Endometrium (tissue), 2 donors: ENCODE data around the gene SLC35B4.
"Not testable (repeated sequence)": the region's sequence is repeated elsewhere in the genome, so short reads cannot be mapped to it uniquely, and the experiment has no call there.

Source experiments
- FAIRE-seq: peaks from 2 replicates; lab custom pipeline; 2012; peaks lifted over from hg19 to GRCh38; lab: Jason Lieb, UNC
- donor health status: control.
- donor health status: control.

SLC35B4 gene

DNA sequence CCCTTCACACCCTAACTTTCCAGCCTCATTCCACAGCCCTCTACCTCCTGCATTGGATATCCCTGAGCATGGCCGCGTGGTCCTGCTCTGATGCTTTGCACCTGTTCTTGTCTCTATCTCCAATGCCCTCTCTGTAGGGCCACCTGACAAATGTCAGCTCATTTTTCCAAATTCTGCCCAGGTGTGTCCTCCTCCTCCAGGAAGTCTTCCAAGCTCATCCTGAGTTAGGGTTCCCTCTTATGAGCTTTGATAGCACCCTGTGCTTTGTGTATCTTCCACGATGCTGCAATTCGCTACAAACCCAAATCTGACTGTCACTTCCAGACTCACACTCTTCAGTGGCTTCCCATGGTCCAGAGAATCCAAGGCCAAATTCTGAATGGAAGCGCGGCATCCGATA is 14.7 kb upstream of the SLC35B4 start:
- no peak for FAIRE-seq

DNA sequence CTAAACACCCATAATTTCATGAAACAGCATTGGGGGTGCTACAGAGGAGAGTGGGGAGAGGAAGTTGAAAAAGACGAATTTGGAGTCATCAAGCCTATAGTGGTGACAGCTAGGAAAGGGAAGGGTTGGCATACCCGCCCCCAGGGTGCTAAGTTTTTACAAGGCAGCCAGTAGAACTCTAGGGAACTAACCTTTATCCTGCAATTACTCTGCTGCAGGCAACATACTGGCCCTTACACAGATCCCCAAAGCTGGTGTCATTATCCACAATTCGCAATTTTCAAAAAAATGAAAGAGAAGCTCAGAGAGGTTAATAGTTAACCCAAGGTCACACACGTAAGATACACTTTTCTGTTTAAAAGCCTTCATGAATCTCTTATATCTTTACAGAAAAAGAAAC is 14.2 kb upstream of the SLC35B4 start:
- FAIRE-seq = no peak

DNA sequence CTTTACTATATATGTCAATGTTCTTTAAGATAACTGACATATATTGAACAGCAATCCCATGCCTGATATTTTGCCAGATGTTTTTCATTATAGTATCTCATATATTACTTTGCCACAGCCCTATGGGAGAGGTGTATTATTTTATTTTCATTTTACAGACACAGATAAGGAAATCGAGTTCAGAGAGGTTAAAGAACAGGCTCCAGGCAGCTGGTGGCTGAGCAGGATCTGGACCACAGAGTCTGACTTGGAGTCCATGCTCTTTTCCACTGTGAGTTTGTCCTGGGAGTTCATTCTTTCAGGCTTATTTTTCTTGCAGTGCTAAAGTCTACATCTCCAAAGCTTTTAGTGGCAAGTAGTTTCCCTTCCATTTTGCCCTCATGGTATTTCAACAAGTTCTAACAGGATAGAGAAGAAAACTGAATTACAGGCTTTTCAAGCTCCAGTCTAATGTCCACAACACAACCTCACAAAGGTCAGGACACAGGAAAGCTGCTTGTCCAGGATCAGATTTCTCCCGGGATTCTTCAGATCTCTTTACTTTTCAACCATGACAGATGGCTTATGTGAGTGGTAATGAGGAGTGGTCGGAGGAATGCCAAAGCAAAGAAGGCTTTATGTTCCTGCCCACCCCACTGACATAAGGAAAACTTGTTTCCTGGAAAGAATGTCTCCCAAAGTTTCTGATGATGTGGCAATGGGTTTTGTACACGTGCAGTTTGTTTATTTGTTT is 13.1 kb upstream of the SLC35B4 start:
- no peak for FAIRE-seq

DNA sequence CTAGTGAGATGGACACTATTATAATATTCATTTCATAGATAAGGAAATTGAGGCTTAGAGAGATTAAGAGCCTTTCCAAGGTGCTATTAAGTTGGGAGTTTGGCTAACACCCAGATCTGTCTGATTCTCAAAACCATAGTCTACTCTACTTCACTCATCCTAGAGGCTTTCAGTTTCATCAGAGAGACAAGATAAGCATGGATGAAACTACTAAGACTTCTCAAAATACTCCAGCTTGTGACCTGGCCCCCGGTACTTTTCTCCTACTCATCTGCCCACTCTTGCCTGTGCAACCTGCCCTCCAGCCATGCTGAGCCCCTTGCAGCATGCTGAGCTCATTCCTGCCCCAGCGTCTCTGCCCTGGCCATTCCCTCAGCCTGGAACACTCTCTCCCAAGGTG is 12.2 kb upstream of the SLC35B4 start:
- FAIRE-seq = no peak

DNA sequence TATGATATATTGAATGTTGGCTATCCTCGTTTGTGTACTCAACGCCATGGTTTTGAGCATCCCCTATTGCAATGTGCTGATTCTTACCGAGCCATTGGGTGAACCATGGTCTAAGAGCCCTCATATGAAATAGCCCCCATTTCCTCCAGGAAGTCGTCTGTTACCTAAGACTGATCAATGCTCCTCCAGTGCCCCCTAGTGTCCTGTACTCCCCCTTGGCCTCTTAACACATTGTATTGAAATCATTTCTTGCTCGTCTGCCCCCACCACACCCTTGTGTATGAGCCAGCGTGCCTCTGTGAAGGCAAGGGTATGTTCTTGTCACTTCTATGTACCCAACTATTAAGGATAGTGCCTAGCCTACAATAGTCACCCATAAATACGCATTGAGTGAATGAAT is 11.2 kb upstream of the SLC35B4 start:
- FAIRE-seq = no peak

DNA sequence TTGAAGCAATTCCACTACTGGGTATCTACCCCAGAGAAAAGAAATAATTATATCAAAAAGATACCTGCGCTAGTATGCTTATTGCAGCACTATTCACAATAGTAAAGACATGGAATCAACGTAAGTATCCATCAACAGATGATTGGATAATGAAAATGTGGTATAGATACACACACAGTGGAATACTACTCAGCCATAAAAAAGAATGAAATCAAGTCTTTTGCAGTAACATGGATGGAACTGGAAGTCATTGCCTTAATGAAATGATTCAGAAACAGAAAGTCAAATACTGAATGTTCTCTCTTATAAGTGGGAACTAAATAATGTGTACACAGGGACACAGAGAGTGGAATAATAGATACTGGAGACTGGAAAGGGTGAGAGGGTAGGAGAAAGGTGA is 7.4 kb upstream of the SLC35B4 start:
- no peak for FAIRE-seq

DNA sequence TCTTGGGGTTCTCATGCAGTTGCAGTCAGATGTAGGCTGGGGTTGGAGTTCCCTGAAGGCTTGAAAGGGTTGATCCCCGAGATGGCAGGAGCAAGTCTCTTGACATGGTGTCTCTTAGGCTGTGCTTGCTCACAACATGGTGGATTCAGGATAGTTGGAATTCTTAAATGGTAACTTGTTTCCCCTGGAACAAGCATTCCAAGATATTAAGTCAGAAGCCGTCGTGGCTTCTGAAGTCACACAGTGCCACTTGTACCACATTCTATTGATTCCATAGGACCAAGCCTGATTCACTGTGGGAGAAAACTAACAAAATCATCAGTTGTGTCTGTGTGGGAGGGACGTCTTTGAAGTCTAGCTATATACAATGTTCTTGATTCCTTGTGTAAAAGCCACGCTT is 3.5 kb upstream of the SLC35B4 start:
- no peak for FAIRE-seq

DNA sequence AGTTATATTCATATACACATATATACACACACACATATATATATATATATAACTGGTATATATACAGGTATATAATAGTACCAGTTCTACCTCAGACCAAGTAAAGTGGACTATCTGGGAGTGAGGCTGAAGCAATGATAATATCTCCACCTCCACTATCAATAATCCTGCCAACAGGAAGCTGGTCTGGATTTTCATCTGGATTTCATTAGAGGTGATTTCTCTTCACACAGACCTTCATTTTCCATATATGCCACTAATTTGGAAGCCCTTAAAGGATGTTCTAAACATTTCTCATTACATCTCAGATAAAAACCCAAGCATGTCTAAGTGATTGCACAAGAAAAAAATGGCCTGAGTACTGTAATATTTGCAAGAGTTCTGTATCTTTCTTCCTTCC is 1.7 kb upstream of the SLC35B4 start:
- FAIRE-seq = no peak

DNA sequence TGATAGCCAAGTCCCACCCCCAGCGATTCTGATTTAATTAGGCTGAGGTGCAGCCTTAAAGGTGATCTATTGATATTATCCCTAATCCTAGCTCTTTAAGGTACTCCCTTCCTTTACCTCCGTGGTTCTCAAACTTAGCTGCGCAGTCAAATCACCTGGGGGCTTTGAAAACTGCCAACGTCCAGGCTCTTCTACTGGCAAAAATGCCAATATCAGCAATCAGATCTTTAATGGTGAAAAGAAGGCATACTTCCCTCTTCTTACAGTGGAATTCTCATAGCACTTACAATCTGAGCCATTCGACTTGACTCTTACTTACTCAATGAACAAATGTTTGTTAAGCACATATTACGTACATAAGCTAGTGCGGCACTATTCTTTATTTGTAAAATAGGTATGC is 704 bp upstream of the SLC35B4 start:
- no peak for FAIRE-seq

DNA sequence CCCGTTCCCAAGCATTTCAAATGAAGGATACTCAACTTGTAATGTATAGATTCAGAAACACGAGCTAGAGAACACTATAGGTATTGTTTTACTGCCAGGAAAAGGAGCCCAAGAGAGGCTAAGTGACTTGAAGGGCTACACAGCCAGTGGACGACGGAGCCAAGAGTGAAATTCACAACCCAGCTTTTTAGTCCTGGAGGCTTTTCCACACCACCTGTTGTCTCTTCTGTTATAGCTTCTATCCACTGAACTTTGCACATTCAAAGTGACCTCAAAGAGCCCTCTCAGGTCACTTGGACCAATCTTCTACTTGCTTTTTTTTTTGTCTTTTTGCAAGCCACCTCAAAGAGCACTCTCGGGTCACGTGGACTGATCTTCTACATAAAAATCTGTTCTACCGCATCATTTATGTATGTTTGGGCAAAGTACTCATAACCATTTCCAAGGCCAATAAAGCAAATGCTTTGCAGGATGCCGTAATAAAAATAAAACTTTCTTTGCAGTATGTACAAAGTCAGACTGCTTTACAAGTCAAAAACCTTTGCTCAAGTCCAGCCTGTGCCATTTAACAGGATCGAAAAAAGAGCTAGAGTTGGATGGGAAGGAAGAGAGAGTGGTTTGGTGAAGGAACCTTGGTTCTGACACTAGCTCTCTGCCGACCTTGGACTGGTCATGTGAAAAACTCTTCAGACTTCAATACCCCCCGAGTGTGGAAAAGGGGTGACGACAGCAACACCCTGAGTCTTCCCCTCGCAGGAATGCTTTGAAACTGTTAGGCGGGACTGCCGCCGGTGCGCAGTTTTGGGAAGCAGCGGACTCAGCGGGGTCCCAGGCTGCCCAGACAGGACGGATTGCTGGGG is 821 bp downstream of the SLC35B4 start:
- no peak for FAIRE-seq

DNA sequence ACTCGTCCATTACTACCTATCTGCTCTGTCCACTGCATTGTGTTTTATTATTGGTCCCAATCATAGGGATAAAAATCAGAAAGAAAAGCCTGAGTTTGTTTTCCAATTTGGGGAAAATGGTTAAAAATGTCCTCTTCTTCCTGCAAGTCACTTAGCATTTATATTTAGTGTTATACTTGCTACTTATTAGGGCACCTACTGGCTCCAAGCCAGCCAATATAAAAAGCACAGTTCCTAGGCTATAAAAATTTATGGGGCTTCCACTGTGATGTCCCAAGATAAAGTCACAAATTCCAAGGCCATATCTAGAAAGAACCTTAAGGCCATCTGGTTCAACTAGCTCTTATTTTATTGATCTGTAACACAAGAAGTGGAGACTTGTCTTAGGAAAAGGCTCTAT is 3.2 kb downstream of the SLC35B4 start:
- FAIRE-seq = no peak

DNA sequence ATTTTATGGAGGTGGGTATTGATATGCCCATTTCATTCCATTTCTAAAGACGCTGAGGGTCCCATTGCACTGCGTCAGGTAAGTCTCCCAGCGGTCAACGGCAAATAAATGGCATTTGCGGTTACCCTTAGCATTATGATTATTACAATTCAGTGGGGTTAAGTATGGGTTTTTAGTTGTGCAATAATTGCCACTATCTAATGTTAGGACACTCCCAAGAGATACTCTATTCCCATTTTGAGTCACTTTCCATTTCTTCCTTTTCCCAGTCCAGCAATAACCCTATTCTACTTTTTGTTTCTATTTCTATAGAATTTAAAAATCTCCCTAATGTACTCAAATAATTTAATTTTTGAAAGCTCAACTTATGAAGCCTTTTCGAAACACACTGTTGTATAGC is 4.0 kb downstream of the SLC35B4 start:
- no peak for FAIRE-seq

DNA sequence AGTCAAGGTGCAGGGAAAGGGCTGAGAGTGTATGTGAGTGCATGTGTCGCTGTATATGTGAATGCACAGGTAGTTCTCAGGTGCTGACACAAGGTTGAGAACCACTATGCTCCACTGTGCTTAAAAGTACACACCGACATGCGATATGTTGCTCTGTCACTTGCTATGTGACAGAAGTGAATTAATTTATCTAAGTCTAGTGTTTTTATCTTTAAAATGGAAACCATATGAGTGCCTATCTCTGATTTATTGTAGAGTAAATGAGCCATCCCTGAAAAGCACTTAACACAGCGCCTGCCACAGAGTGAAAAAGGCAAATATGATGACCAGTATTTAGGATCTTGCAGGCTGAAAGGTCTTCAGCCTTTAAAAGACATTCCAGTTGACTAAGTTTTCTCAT is 4.9 kb downstream of the SLC35B4 start:
- FAIRE-seq = no peak

DNA sequence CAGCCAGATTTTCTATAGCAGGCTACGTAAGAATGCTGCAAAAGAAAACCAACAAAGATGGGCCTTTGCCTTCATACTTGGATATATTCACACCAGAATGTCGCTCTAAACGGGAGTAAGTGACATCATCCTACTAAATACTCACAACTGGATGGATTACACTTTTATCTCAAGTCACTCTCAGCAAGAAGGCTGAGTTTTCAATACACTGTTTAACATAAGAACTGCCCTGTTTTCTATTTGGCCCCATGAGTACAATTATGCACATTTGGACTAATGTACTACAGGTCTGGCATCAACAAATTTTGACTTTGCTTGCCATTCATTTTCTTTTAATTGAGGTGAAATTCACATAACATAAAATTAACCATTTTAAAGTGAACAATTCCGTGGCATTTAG is 8.2 kb downstream of the SLC35B4 start:
- no peak for FAIRE-seq

DNA sequence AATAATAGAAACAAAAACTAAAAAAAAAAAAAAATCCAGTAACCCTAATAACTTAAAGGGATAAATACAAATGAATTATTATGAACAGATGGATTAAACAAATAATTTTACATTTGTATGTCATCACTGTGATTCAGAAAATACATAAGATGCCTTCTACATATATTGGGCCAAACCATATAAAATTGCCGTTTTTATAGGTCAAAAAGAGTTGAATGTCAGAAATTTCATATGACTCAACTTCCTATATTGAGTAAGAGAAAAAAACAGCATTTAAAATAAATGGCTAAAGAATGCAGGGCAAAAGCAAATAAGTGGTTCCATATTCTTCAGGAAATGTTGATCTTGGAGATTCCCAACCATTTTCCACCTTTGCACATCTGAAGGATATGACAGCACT is 9.4 kb downstream of the SLC35B4 start:
- FAIRE-seq = no peak

DNA sequence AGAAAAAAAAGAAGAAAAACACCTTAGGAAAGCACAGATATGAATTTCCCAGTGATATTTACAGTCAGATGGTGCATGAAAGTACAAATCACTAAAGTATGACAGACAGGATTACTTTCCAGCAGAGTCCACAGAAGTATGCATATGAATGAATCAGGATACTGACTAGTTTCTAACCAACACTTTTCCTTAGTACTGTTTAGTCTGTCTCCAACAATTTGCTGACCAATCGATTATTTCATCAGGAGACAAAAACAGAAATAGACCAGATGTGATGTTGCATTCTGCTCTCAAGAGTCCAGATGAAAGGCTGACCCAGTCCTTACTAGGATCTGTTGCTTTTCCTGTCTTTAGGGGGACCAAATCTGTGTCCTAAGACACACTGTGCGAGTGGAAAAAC is 14.6 kb downstream of the SLC35B4 start:
- no peak for FAIRE-seq

DNA sequence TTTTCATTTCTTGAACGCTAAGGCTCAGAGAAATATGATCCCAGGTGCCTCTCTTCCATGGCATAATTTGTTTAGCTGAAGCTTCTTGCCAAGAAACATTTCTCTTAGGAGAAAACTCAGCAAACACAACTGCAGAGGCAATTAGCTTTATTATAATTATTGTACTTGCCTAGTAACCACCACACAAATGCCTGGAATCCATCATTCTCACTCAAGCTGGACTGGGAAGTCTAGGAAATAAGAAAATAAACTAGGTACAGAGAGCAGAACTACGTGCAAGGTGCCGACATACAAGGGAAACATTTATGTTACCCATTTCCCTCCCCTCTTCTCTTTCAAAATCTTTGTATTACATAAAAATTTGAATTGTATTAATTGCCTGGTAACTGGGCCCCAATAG is 15.1 kb downstream of the SLC35B4 start:
- no peak for FAIRE-seq

DNA sequence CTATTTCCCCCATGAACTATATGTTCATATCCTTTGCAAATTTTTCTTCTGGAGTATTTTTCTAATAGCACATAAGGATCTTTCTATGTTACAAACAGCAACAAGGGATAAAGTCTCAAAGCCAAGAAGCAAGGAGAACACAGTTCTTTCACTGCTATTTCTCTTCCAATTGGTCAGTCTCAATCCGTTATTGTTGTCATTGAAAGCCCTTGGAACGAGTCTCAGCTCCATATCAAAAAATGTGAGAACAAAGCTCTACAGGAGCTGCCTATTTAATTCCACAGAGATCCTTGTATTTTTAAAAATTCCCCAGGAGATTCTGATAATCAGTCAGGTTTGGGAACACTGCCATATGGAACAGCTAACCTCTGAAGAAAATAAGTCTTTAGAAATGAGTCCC is 15.7 kb downstream of the SLC35B4 start:
- no peak for FAIRE-seq

DNA sequence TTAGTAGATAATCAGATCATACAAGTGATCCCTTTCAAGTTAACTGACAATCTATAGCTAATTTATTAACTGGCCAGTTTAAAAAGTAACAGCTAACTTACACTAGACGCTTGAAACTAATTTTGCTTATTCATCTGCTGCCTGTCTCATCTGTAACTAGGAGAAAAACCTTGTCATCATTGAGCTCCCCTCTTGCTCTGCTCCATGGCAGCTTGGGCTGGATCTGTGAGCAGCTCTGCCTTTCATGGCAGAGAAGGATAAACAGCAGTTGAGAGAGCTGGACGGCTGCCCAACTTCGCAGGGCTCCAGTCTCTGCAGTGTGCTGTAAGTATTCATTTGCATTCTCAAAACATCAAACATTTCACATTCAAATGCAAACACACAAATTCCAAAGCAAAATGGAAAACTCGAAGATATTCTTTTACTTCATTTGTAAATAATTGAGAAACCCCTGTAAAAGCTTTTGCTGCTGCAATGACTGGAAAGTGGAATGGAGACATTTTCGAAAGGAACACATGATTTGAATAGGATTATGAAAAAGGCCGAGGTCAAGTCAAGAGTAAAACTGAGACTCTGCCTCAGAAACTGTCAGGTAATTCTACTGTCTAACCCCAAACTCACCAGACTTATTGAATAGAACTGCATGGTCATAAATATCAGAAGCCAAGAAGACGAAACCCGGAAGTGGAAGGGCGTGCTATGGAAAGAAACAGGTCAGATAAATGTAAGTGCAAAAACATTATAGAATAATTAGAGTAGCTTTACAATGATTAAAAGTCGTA is 17.6 kb downstream of the SLC35B4 start:
- no peak for FAIRE-seq

DNA sequence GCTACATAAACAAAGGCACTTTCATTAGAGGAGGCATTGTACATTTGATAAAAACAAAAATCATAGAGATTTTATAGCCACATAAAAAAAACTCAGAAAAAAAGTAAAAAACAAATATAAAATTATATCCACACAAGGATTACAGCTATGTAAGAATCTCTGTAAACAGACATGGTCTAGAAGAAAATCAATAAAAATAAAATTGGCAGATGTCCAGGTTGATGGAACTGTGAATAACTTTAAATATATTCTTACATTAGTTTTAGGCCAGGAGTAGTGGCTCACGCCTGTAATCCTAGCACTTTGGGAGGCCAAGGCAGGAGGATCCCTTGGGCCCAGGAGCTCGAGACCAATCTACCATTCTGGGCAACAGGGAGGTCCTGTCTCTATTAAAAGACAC is 19.2 kb downstream of the SLC35B4 start:
- no peak for FAIRE-seq

DNA sequence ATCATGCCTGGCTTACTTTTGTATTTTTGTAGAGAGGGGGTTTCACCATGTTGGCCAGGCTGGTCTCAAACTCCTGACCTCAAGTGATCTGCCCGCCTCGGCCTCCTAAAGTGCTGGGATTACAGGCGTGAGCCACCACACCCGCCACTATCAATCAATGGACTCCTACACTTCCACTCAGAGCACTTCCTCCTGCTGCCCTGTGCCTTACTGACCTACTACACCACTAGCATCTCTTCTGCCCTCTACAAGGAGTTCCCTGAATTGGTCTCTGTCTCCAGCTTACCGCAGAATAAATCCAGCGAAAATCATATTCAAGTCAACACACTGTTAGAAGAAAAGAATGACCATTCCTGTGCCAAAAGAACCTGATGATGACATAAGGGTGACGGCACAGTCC is 20.7 kb downstream of the SLC35B4 start:
- FAIRE-seq = not testable (repeated sequence)

DNA sequence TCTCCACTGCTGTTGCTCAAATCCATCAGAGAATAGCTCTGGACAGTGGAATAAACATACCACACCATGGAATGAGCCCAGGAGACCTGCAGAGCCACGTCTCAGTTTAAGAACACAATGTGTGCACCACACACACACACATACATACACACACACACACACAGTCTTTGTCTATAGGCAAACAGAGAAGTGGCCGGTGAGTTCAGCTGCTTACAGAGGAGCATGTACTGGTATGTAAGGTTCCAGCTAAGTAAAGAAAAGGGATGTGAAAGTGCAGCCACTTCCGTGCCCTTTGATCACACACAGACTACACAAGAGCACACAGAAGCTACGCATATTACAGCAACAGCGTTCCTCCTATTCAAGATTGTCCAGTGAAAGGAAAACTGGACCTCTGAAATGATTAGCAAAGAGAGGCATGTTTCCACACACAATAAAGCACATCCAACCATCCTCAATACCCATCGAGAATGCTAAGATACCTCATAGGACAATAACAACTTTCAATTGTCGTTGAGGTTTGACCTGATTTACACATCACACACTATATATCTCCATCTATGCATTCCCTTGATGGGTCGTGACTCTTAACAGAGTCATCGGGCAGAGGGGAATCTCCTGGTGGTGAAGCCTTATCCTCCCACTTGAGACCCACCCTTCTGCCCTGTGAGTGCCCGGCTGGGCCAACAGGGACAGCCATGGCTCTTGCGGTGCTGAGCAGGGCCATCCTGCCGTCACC is 23.6 kb downstream of the SLC35B4 start:
- no peak for FAIRE-seq
